SK-N-SH (cell line): ENCODE results near the gene ADCK1.

Experiments used
- POLR2AphosphoS5 ChIP-seq: IDR thresholded peaks from 2 replicates; pipeline ENCODE4 v1.6.1; 2012; ENCODE audit warnings: low read depth, low read length
- TF ChIP-seq, protein P1 (sequence below): IDR thresholded peaks from 2 replicates; pipeline ENCODE4 v1.6.1; 2012; ENCODE audit warnings: mild to moderate bottlenecking, low read depth, low read length, moderate library complexity
- TF ChIP-seq, protein P2 (sequence below): fragments of 200-600 bp; sonication (generic); IDR thresholded peaks from 2 replicates; pipeline ENCODE4 v1.6.1; 2017; ENCODE audit warnings: antibody characterized with exemption, mild to moderate bottlenecking, moderate library complexity

DNA sequence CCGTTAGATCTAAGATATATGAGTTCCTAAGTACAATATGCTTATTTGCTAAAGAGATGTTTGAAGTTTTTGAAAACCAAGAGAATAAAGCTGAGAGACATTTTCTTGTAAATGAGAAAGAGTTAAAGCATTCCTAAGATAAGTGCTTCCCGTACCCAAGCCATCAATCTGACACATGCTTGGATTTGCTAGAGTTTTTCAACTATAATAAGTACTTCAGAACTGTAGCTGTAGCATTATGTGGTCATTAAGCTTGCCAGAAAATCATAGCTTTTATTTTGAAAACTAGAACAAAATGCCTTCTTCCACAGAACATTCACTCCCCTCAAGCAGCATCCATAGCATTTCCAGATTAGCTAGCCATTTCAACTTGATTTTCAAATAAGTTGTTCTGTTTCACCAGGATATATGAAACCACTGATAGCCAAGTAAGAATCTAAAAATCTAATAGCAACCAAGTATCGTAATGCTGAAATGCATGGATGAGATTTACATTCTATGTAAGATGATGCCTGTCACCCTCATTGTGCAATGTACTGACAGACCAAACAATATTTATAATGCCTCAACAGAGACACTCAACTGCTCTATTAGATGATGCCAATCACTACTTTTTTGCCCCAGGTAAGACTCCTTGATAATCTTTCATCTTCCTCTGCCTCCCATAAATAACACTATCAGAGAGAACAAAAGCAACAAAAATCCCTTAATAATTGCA is 47.0 kb upstream of the ADCK1 start:
- TF ChIP-seq, protein P1, sequence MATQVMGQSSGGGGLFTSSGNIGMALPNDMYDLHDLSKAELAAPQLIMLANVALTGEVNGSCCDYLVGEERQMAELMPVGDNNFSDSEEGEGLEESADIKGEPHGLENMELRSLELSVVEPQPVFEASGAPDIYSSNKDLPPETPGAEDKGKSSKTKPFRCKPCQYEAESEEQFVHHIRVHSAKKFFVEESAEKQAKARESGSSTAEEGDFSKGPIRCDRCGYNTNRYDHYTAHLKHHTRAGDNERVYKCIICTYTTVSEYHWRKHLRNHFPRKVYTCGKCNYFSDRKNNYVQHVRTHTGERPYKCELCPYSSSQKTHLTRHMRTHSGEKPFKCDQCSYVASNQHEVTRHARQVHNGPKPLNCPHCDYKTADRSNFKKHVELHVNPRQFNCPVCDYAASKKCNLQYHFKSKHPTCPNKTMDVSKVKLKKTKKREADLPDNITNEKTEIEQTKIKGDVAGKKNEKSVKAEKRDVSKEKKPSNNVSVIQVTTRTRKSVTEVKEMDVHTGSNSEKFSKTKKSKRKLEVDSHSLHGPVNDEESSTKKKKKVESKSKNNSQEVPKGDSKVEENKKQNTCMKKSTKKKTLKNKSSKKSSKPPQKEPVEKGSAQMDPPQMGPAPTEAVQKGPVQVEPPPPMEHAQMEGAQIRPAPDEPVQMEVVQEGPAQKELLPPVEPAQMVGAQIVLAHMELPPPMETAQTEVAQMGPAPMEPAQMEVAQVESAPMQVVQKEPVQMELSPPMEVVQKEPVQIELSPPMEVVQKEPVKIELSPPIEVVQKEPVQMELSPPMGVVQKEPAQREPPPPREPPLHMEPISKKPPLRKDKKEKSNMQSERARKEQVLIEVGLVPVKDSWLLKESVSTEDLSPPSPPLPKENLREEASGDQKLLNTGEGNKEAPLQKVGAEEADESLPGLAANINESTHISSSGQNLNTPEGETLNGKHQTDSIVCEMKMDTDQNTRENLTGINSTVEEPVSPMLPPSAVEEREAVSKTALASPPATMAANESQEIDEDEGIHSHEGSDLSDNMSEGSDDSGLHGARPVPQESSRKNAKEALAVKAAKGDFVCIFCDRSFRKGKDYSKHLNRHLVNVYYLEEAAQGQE = no peak
- TF ChIP-seq, protein P2, sequence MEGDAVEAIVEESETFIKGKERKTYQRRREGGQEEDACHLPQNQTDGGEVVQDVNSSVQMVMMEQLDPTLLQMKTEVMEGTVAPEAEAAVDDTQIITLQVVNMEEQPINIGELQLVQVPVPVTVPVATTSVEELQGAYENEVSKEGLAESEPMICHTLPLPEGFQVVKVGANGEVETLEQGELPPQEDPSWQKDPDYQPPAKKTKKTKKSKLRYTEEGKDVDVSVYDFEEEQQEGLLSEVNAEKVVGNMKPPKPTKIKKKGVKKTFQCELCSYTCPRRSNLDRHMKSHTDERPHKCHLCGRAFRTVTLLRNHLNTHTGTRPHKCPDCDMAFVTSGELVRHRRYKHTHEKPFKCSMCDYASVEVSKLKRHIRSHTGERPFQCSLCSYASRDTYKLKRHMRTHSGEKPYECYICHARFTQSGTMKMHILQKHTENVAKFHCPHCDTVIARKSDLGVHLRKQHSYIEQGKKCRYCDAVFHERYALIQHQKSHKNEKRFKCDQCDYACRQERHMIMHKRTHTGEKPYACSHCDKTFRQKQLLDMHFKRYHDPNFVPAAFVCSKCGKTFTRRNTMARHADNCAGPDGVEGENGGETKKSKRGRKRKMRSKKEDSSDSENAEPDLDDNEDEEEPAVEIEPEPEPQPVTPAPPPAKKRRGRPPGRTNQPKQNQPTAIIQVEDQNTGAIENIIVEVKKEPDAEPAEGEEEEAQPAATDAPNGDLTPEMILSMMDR = no peak
- no peak for TF ChIP-seq POLR2AphosphoS5
